Measurements from ENCODE around the gene CPE.

- TF ChIP-seq EZH2 (IDR thresholded peaks at IDR 0.05; ENCODE audit: insufficient read depth, poor library complexity, severe bottlenecking) (no peak), EZH2phosphoT487 (IDR thresholded peaks at IDR 0.05; ENCODE audit: insufficient read depth, low read depth) (no peak)
These were observed 128.0 kb downstream of the CPE start for GRCh38 chr4:165506849-165507248.

All from GM23248 (cell line).